ENCODE results near the gene ALKBH6. TPM values are rescaled to one million over a fixed set of nuclear protein-coding genes. Genes with fewer than 3 reads are reported as not detected.

Gene ALKBH6
- total and polyA plus RNA-seq, 9 of the 15 experiments (the other 6 are each of a cell fraction or from before 2014, with no cell fraction given): 0.67 to 62.0 (median 34.5) TPM

- TF ChIP-seq CBX2 (IDR thresholded peaks at IDR 0.05; ENCODE audit: insufficient read depth, low read length, poor library complexity, severe bottlenecking): no peak
- no peak for TF ChIP-seq ERF (CRISPR knock-in tag; IDR thresholded peaks at IDR 0.05)
- no peak for TF ChIP-seq KAT8 (IDR thresholded peaks at IDR 0.05; ENCODE audit: low read depth)
- TF ChIP-seq SREBF1 (IDR thresholded peaks at IDR 0.05; ENCODE audit: borderline replicate concordance, low read depth, low read length): no peak
- TF ChIP-seq KLF13 (tag; IDR thresholded peaks at IDR 0.05; ENCODE audit: borderline replicate concordance, low read depth): no peak
- no peak for TF ChIP-seq HDAC8 (tag; IDR thresholded peaks at IDR 0.05)
- no peak for TF ChIP-seq CGGBP1 (CRISPR knock-in tag; IDR thresholded peaks at IDR 0.05)
- no peak for TF ChIP-seq FOXK1 (CRISPR knock-in tag; IDR thresholded peaks at IDR 0.05; ENCODE audit: borderline replicate concordance)
- no peak for TF ChIP-seq THRB (CRISPR knock-in tag; conservative IDR thresholded peaks at IDR 0.05)
- TF ChIP-seq CREB5 (CRISPR knock-in tag; IDR thresholded peaks at IDR 0.05): no peak
- no peak for TF ChIP-seq ZNF668 (CRISPR knock-in tag; IDR thresholded peaks at IDR 0.05)
- no peak for TF ChIP-seq ZBTB9 (CRISPR knock-in tag; IDR thresholded peaks at IDR 0.05)
- no peak for TF ChIP-seq MBD1 (CRISPR knock-in tag; IDR thresholded peaks at IDR 0.05)
- TF ChIP-seq GATAD2A (IDR thresholded peaks at IDR 0.05): no peak
- no peak for TF ChIP-seq SOX6 (IDR thresholded peaks at IDR 0.05)
- no peak for TF ChIP-seq SMARCA4 (IDR thresholded peaks at IDR 0.05)
- TF ChIP-seq ZNF280A (IDR thresholded peaks at IDR 0.05; ENCODE audit: low read depth, partially characterized antibody): no peak
- no peak for TF ChIP-seq NRF1 (conservative IDR thresholded peaks at IDR 0.05 in 1 of 2, IDR thresholded peaks at IDR 0.05 in 1 of 2)
Measured at GRCh38 chr19:35975608-35976214, 38.3 kb downstream of the ALKBH6 start (continued).

Measured in K562 (cell line).